Measurements from ENCODE around the gene ZNF76.
A peak's percentile ranks its signal among the peaks of the same experiment; 100 is the strongest.
"Not testable (repeated sequence)": the region's sequence is repeated elsewhere in the genome, so short reads cannot be mapped to it uniquely, and the experiment has no call there.

ZNF76 gene

GRCh38 chr6:35299674-35300073 is 40.1 kb downstream of the ZNF76 start:
- DNase-seq (ENCODE audit: low read depth in 3 of 3), result no peak

GRCh38 chr6:35300848-35301247 is 41.3 kb downstream of the ZNF76 start:
- no peak for DNase-seq (ENCODE audit: low read depth in 3 of 3)

GRCh38 chr6:35302604-35303241 is 43.2 kb downstream of the ZNF76 start:
- DNase-seq (ENCODE audit: low read depth in 3 of 3), result peak; percentile 79 to 87 (median 83)

GRCh38 chr6:35304299-35304698 is 44.8 kb downstream of the ZNF76 start:
- no peak for DNase-seq (ENCODE audit: low read depth in 3 of 3)

GRCh38 chr6:35305117-35305516 is 45.6 kb downstream of the ZNF76 start:
- no peak for DNase-seq (ENCODE audit: low read depth in 3 of 3)

GRCh38 chr6:35307138-35307537 is 47.6 kb downstream of the ZNF76 start:
- DNase-seq (ENCODE audit: low read depth in 3 of 3), result not testable (repeated sequence)

GRCh38 chr6:35308543-35308942 is 49.0 kb downstream of the ZNF76 start:
- not testable (repeated sequence) for DNase-seq (ENCODE audit: low read depth in 3 of 3)

- no peak for DNase-seq (ENCODE audit: low read depth in 3 of 3)
These were observed 50.2 kb downstream of the ZNF76 start for GRCh38 chr6:35309611-35310264.

GRCh38 chr6:35310265-35310831 is 50.8 kb downstream of the ZNF76 start:
- DNase-seq (ENCODE audit: low read depth in 3 of 3), result no peak

GRCh38 chr6:35311390-35312075 is 52.0 kb downstream of the ZNF76 start:
- DNase-seq (ENCODE audit: low read depth in 3 of 3), result no peak

GRCh38 chr6:35312076-35312800 is 52.7 kb downstream of the ZNF76 start:
- no peak for DNase-seq (ENCODE audit: low read depth in 3 of 3)

GRCh38 chr6:35312807-35313206 is 53.3 kb downstream of the ZNF76 start:
- DNase-seq (ENCODE audit: low read depth in 3 of 3), result no peak

- DNase-seq (ENCODE audit: low read depth in 3 of 3), result no peak
These were observed 58.1 kb downstream of the ZNF76 start for GRCh38 chr6:35317483-35318195.

GRCh38 chr6:35318196-35319171 is 58.9 kb downstream of the ZNF76 start:
- DNase-seq (ENCODE audit: low read depth in 3 of 3), result no peak

- DNase-seq (ENCODE audit: low read depth in 3 of 3), result no peak
These were observed 60.0 kb downstream of the ZNF76 start for GRCh38 chr6:35319346-35320030.

GRCh38 chr6:35320031-35320410 is 60.5 kb downstream of the ZNF76 start:
- no peak for DNase-seq (ENCODE audit: low read depth in 3 of 3)

- no peak for DNase-seq (ENCODE audit: low read depth in 3 of 3)
These were observed 61.6 kb downstream of the ZNF76 start for GRCh38 chr6:35321091-35321490.

GRCh38 chr6:35327349-35328027 is 68.0 kb downstream of the ZNF76 start:
- DNase-seq (ENCODE audit: low read depth in 3 of 3), result peak; percentile 46 to 55 (median 55)

All from stimulated activated CD4-positive, alpha-beta T cell treated with anti-CD3 and anti-CD28 coated beads, TNF-alpha, amount 100 ng/mL, for 48 hours (primary cell).